NCI-H2107 treated with DMSO at 0.1 percent for 48 hours (cell line): ENCODE data around the gene TSACC.
A peak's percentile ranks its signal among the peaks of the same experiment; 100 is the strongest.
"Not testable (repeated sequence)": the region's sequence is repeated elsewhere in the genome, so short reads cannot be mapped to it uniquely, and the experiment has no call there.

Experiments
- DNase-seq: peaks from one replicate; lab custom pipeline; 2025; ENCODE audit not compliant: unreplicated experiment; lab: John Stamatoyannopoulos, UW

TSACC gene

DNA sequence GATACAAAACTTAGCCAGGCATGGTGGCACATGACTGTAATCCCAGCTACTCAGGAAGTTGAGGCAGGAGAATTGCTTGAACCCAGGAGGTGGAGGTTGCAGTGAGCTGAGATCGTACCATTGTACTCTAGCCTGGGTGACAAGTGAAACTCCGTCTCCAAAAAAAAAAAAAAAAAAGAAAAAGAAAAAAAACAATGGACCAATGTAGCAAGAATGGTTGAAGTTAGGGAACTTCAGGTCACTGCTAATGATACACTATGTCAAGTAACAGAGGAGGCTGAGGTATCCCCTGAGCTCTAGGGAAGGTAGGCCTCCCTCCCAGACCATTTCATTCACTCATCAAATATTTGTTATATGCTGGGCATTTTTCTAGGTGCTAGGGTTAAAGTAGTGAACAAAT, 7.7 kb downstream of the TSACC start:
- DNase-seq: not testable (repeated sequence)

DNA sequence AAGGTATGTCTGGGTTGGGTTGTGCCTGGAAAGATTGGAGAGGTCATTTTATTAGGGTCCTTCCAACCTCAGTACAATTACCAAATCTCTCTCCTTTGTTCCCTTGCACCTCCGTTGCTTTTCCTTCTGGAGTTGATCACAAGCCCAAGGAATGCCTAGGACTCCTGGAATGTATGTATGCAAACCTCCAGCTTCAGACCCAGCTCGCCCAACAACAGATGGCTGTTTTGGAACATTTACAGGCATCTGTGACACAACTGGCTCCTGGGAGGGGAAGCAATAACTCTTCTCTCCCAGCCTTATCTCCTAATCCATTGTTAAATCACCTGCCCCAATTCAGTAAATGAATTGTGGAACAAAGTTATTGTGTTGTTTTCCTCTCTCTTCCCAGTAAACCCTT, 8.3 kb downstream of the TSACC start:
- no peak for DNase-seq

DNA sequence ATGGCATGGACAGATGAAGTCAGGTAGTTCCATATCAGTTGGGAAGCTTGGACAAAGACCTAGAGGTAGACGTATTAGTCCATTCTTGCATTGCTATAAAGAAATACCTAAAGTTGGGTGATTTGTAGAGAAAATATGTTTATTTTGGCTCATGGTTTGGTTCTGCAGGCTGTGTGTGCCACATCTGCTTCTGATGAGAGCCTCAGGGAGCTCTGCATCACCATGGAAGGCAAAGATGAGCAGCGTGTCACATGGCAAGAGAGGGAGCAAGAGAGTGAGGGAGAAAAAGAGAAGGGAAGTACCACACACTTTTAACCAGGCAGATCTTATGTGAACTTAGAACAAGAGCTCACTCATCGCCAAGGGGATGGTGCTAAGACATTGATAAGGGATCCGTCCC, 9.0 kb downstream of the TSACC start:
- DNase-seq: no peak

DNA sequence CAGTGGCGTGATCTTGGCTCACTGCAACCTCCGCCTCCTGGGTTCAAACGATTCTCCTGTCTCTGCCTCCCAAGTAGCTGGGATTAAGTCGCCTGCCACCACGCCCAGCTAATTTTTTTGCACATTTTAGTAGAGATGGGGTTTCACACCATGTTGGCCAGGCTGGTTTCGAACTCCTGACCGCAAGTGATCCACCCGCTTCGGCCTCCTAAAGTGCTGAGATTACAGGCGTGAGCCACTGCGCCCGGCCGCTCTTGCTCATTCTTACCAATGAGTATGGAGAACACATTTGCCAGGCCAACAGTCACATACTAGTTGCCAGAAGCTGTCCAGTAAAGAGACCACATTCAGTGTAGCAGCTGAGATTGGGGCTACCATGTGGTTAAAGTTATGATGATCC, 14.2 kb downstream of the TSACC start:
- DNase-seq: not testable (repeated sequence)

DNA sequence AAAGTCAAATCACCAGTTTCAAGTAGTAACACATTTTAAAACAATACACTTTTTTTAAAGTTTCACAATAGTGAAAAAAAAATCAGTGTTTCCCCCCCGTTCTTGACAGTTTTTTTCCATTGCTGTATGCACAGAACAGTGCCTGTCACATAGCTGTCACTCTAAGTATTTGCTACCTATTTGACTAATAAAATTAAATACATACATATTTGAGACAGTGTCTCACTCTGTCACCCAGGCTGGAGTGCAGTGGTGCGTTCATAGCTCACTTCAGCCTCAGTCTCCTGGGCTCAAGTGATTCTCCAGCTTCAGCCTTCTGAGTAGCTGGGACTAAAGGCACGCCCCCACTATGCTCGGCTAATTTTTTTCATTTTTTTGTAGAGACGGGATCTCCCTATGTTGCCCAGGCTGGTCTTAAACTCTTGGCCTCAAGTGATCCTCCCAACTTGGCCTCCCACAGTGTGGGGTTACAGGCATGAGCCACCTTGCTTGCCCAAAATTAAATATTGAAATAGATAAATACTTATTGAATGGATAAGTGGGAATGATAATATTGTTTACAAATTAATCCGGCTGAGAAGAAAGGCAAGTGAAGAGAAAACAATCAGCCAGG, 18.0 kb downstream of the TSACC start:
- DNase-seq: no peak

DNA sequence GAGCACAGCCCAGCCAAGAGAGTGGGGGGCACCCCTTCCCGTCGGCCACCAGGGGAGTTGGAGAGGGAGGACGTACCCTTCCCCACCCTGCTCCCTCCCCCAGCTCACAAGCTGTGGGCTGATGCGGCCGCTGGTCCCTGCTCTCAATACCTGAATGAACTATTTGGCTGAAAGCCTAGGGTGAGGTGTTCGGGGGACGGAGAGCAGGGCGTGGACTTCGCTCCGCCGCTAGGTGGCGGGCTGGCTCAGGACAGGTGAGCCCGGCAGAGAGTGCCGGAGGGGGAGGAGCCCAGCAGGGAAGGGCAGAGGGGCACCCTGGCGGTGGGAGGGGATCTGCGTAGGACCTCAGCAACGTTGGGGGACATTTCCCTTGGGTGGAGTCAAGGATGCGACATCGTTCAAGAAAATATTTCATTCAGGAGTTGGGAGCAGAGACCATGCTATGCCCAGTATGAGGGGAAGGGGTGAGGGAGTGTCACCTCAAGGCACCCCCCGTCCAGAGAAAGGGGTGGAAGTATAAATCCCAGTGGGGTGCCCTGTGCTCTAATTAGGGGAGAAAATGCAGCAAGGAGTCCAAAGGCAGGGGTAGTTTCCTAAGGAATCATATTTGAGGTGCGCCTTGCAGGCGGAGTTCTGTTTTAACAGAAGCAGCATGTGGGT, 18.7 kb downstream of the TSACC start:
- DNase-seq: peak; percentile 74

DNA sequence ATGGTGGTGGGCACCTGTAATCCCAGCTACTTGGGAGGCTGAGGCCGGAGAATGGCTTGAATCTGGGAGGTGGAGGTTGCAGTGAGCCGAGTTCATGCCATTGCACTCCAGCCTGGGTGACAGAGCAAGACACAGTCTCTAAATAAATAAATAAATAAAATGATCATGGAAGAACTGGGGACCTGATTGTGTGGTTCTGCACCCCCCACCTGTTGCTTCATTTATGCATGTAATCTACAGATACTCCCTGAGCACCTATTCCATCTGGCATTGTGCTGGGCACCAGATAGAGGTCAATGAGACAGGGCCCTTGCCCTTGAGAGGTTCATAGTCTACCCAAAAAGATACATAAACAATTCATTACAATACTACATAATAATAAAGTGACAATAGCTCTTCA, 19.7 kb downstream of the TSACC start:
- DNase-seq: no peak

DNA sequence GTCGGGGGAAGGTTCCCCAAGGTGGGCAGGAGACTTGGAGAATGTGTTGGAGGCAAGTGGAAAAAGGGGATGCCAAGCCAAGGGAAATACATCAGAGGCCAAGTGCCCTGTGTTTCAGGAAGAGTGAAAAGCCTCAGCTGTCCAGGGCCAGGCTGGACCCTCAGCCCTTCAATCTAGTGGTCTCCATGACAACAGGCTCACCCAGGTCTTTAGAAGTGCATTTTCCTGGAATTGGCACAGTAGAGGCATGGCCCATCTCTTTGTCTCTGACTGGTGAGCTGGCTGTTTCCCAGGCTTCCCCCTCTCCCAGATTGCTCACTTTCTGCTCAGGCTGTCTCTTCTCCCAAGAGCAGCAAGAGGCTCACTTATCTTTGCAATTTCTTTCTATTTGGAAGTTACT, 20.3 kb downstream of the TSACC start:
- DNase-seq: no peak

DNA sequence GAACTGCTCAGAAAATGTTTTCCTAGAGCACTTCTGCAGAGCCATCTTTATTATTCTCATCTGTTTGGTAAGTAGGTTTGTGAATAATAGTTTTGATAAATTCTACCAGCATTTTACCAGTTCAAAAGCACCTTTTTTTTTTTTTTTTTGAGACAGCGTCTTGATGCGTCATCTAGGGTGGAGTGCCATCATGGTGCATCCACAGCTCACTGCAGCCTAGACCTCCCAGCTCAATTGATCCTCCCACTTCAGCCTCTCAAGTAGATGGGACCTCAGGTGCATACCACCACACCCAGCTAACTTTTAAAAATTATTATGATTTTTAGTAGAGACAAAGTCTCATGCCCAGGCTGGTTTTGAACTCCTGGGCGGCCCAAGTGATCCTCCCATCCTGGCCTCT, 20.9 kb downstream of the TSACC start:
- no peak for DNase-seq

DNA sequence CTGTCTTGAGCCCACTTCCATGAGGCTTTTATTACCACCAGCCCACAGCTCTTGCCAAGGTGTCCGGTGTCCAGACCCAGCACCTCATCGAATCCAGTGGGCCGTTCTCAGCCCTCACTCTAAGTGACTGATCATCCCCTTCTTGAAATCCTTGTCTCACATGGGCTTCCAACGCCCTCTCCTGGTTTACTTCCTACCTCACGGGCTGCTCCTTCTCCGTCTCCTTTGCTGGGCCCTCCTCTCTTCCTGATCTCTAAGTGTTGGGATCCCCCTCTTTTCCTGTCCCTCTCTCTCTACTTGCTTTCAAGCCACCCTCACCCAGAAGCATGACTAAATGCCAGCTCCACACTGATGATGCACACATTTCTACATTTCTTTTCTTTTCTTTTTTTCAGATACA, 21.6 kb downstream of the TSACC start:
- no peak for DNase-seq

DNA sequence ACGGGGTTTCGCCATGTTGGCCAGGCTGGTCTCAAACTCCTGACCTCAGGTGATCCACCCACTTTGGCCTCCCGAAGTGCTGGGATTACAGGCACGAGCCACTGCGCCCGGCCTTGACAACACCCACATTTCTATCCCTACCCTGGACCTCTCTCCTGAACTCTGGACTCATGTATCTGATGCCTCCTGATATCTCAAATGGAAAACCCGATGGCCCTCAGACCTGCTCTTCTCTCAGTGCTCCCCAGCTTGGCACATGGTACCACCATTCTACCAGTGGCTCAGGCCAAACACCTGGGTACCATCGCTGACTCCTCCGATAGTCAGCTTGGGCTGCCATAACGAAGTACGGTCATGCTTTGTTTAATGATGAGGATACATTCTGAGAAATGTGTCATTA, 22.2 kb downstream of the TSACC start:
- DNase-seq: no peak

DNA sequence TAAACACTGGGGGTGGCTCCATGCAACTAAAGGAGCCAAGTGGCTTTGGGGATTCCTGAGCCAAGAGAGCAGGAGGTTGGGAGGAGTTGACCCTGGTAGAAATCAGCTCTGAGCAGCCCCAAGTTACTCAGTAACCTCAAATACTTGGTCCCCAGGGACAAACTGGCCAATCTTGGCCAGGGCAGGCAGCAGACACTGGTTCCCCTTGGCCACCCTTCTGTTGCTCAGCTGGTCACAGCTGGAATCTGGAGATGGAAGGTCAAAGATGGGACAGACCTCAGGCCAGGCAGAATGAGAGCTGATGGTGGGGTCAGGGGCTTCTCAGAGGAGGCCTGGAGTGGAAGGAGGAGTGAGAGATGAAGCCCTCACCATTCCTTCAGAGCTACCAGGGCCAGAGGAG, 27.4 kb downstream of the TSACC start:
- DNase-seq: no peak

DNA sequence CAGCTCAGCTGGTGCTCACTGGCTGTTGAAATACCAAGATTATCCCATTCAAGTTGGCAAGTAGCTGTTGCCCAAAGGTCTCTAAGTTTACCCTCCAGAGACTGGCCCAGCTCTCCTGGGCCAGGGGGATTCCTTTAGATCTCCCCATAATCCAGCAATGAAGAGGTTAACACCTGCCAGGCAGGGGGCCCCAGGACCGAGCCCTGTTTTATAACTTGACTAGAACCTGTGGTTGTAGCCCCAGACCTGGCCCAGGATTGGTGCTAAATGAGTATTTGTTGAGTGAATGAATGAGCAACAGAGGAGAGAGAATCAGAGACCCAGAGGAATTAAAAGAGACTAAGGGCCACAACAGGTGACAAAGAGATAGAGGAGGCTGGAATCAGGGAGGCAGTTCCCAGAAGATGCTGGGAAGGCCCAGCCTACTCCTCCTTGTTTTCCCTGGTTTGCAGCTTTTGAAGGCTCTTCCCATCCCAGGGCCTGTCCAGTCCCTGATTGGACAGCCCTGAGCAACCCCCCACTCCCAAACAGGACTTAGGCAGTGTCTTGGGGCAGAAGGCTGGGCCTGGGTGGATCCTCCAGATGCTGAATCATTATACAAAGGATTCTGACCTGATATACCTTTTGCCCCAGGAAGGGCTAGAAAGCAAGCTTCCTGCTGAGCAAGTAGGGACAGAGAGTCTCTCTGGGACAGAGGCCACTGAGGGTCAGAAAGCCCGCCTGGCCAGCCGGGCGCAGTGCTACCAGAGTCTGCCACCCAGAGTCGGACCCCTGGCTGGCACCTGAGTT, 28.2 kb downstream of the TSACC start:
- DNase-seq: no peak

DNA sequence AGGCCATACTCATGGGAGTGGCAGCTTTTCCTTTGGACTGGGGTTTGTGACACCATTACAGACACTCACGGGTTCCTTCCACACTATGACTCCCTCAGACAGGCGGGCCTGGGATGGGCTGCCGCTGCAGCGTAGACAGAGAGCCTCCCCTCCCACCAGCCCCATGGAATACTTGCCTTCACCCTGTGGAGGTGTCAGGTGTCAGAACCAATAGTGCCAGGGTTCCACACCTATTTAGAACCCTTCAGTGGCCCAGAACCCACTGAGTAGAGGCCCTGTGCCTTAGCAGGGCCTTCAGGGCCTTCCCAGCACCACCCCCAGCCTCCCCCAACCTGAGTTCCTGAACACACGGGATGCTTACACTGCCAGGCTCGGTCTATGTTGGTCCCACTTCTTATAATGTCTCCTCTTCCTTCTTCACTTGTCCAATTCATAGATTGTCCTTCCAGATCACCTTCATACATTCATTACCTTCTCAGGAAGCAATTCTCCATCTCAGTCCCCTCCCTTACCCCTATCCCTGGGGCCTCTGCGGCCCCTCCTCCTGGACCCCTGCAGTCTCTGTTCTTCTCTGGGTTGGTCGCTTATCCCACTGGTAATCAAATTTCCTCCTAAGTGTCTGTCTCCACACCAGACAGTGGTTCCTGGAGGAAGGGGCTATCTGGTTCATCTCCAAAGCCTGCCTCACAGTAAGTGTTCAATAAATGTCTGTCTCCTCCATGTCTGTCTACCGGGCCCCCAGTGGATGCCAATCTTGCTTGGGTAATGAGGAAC, 29.2 kb downstream of the TSACC start:
- no peak for DNase-seq

DNA sequence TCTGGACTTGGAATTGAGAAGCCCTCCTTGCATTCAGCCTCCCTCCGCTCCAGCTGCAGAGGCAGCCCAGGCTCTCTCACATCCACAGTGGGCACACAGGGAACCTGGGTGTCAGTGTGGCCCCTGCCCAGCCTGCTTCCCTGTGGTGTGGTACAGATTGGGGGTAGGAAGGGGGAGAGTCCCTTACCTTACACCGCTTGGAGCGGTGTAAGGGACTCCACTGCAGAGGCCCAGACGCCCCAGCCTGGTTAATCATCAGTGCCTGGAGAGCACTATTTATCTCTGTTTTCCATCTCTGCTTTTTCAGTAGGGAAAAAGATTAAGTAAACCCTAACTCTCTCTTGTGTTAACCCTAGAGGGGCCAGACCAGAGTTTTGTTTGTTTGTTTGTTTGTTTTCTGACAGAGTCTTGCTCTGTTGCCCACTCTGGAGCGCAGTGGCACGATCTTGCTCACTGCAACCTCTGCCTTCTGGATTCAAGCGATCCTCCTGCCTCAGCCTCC, 29.9 kb downstream of the TSACC start:
- DNase-seq: no peak

DNA sequence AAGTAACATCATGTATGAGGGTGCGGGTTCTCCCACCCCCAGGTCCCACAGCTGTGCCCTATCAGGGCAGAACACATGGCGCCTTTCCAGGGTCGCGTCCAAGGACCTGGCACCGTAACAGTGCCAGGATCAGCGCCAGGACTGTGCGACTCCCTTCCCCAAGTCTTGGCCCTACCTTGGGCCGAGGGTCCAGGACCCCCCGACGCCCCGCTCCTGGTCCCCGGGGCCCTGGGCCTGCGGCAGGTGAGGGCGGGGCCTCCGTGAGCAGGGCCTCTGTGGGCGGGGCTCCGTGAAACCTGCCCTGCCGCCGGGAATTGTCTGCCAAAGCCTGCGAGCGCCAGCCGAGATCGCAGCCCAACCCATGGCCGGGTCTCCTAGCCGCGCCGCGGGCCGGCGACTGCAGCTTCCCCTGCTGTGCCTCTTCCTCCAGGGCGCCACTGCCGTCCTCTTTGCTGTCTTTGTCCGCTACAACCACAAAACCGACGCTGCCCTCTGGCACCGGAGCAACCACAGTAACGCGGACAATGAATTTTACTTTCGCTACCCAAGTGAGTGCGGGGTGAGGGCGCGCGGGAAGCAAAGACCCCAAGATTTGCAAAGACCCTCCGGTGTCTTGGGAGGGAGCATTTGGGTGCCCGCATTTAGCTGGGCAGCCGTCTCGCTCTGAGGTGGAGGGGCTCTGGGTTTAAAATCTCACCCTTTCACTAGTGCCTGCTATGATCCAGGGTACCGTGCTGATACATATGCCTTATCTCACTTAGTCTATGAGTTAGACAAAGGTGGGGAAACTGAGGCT, 30.8 kb downstream of the TSACC start, which contains the start of gene RHBG:
Gene RHBG, plus strand, starts transcription at position 323 of the 796 bp plus-strand sequence. Its CDS starts 39 bp downstream, at position 362.
- DNase-seq: peak; percentile 28

DNA sequence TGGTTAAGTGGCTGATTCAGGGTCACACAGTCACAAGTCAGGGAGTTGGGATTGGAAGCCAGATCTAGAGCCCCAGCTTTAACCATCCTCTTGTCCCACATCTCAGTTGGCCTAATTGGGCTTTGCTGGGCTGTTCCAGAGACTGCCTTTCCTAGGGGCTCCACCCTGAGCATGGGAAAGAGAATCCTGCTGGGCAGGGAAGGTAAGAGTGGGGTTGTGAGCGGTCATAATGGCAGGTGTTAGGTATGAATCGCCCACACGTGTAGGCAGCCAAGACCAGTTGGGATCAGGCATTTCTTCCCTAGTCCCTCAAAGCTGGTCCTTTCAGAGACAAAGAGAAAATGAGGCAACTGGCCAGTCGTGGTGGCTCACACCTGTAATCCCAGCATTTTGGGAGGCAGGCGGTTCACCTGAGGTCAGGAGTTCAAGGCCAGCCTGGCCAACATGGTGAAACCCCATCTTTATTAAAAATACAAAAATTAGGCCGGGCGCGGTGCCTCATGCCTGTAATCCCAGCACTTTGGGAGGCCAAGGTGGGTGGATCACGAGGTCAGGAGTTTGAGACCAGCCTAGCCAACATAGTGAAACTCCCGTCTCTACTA, 31.5 kb downstream of the TSACC start:
- not testable (repeated sequence) for DNase-seq

DNA sequence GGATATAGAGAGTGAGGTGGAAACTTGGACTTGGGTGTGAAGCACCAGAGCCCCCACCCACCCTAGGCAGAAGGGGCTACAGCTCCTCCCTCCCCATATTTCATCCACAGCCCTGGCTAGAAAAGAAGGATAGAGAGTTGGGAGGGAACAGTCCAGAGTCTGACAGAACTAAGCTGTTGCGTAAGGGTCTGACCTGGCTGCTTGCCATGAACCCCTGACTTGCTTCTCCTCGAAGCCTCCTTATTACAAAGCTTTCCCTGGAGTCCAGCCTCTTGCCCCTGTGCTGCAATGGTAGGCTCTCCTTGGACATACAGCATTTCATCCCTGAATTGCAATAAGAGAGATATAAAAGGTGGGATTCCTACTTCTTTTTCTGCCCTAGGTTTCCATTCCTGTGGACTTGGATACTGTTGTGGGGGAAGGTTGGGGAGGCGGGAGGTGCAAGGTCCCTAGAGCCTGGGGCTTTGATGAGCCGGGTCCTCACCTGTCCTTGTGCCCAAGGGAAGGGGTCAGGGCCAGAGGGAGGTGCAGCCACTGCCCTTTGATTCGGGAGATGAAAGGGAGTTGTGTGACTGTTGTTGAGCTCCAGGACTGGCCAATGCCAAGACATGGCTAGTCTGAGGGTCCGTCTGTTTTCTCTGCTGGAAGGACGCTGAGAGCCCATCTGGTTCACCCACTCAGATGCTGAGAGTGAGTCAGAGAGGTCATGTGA, 33.4 kb downstream of the TSACC start:
- DNase-seq: no peak

DNA sequence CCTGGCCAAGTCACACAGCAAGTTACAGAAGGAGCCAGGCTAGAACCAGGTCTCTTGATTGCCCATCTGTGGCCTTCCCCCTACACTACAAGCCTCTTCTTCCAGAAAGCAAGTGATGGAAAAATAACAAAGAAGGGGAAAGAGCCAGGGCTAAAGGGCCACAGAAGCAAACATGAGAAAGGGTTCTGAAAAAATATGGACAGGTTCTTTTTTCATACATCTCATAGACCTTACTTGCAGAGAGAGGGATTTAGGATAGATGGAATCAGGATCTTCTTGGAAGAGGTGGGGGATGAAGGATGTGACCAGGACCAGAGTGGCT, 33.9 kb downstream of the TSACC start:
- no peak for DNase-seq

DNA sequence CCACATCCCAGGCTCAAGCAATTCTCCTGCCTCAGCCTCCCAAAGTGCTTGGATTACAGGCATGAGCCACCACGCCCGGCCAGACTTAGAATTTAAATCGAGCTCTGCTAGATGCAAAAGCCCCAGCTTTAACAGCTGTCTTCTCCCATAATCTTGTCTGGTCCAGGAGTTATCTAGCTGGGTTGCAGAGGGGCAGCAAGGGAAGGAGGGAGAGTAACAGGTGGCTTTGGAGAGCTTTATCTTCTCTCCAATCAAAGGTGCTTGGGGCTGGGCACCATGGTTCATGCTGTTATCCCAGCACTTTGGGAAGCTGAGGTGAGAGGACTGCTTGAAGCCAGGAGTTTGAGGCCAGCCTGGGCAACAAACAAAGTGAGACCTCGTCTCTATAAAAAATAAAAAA, 34.5 kb downstream of the TSACC start:
- no peak for DNase-seq
